Hematopoietic multipotent progenitor cell treated with erythropoietin and hydrocortisone succinate and interleukin-3 and kit ligand, for 4 days (in vitro differentiated cells): ENCODE results near the gene BARHL1.

ENCODE experiments used
- DNase-seq: peaks from one replicate; pipeline ENCODE4 v3.0.0-alpha.2; 2015

BARHL1 gene

GRCh38 chr9:132626285-132626684 is 43.9 kb downstream of the BARHL1 start:
- no peak for DNase-seq

GRCh38 chr9:132627106-132627505 is 44.7 kb downstream of the BARHL1 start:
- no peak for DNase-seq

GRCh38 chr9:132627594-132627993 is 45.2 kb downstream of the BARHL1 start:
- no peak for DNase-seq

GRCh38 chr9:132628746-132629145 is 46.3 kb downstream of the BARHL1 start:
- no peak for DNase-seq

- DNase-seq = no peak
These were observed 47.7 kb downstream of the BARHL1 start for GRCh38 chr9:132630116-132630515.

GRCh38 chr9:132630811-132631210 is 48.4 kb downstream of the BARHL1 start:
- no peak for DNase-seq

- no peak for DNase-seq
These were observed 48.9 kb downstream of the BARHL1 start for GRCh38 chr9:132631280-132631679.

- DNase-seq = peak; percentile 61
These were observed 49.3 kb downstream of the BARHL1 start for GRCh38 chr9:132631685-132632084.

- no peak for DNase-seq
These were observed 50.2 kb downstream of the BARHL1 start for GRCh38 chr9:132632413-132633129.

- no peak for DNase-seq
These were observed 51.9 kb downstream of the BARHL1 start for GRCh38 chr9:132634327-132634726.

- no peak for DNase-seq
These were observed 54.9 kb downstream of the BARHL1 start for GRCh38 chr9:132637351-132637750.

GRCh38 chr9:132637801-132638200 is 55.4 kb downstream of the BARHL1 start:
- no peak for DNase-seq

- no peak for DNase-seq
These were observed 55.8 kb downstream of the BARHL1 start for GRCh38 chr9:132638240-132638639.

- DNase-seq = no peak
These were observed 56.9 kb downstream of the BARHL1 start for GRCh38 chr9:132639322-132639721.
